HuH-7.5 (cell line): ENCODE data around the gene CLCC1.
A peak's percentile ranks its signal among the peaks of the same experiment; 100 is the strongest.
"Not testable (repeated sequence)": the region's sequence is repeated elsewhere in the genome, so short reads cannot be mapped to it uniquely, and the experiment has no call there.

ENCODE experiments used
- DNase-seq: peaks from one replicate; pipeline ENCODE4 v3.0.0; 2011; ENCODE audit warnings: low spot score

The CLCC1 gene, protein sequence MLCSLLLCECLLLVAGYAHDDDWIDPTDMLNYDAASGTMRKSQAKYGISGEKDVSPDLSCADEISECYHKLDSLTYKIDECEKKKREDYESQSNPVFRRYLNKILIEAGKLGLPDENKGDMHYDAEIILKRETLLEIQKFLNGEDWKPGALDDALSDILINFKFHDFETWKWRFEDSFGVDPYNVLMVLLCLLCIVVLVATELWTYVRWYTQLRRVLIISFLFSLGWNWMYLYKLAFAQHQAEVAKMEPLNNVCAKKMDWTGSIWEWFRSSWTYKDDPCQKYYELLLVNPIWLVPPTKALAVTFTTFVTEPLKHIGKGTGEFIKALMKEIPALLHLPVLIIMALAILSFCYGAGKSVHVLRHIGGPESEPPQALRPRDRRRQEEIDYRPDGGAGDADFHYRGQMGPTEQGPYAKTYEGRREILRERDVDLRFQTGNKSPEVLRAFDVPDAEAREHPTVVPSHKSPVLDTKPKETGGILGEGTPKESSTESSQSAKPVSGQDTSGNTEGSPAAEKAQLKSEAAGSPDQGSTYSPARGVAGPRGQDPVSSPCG

DNA sequence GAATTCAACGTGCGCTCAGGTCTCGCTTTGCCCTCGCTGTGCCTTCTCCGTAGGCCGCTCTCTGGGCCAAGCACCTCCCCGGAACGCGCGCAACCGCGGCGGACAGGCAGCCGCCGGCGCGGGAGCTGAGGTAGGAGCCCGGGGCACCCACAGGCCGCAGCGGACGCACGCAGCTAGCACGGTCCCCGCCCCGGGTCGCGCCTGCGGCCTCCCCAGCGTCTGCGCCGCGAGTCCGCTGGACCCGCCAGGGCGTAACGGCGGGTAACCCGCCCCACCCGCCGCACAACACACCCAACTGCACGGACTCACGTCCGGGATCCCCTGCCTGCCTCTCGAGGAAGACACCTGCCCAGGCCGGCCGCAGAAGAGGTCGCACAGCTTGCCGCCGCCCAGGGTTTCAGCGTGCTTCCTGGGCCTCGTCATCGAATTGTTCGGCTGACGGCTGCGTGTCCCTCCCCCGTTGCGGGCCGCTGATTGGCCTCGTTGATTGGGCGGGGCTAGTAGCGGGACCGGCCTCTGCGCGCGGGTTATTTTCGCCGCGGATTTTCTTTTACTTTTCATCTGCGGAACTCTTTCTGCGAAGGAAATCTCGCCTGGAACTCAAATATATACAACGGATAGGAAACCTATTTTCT lies at the start of gene CLCC1:
CLCC1 (minus strand) TSS at position 433 of the 635 bp plus-strand sequence. CDS start 13,047 bp downstream, outside the sequence.
- DNase-seq = peak; percentile 81

DNA sequence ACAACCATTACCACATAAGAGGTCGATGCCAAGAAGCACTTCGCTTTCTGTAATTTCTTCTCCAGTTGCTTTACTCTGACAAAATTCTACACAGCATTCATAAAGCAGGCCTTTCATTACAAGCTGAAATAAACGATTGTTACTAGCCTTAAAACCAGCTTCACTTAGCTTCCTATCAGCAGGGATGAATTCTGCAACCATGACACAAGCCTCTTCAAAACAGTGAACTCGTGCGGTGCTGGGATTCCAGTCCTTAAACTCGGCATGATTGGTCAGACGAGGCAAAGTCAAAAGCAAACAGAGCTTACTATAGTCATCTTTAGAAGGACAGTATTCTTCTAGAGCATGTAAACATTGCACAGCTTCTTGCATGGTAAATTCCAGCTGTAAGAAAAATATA lies 48.1 kb upstream of the CLCC1 start:
- DNase-seq = no peak

GRCh38 chr1:108996622-108997021 lies 33.3 kb upstream of the CLCC1 start:
- not testable (repeated sequence) for DNase-seq

DNA sequence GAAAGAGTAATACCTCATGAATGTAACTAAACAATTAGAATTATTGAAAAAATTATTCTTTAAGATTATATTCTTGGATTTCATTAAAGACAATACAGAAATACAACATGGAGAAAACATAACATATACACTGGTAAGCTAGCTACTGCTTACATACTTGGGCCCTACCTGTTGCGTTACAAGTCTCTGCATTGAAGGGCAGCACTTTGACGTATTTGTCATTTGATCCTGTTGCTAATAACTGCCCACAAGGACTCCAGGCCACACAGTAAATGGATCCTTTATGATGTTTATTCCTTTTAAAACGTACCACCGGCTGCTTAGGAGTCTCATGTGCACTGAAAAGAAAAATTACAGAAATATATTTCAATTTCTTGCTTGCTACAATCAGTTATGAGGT lies 19.8 kb upstream of the CLCC1 start:
- DNase-seq = no peak

DNA sequence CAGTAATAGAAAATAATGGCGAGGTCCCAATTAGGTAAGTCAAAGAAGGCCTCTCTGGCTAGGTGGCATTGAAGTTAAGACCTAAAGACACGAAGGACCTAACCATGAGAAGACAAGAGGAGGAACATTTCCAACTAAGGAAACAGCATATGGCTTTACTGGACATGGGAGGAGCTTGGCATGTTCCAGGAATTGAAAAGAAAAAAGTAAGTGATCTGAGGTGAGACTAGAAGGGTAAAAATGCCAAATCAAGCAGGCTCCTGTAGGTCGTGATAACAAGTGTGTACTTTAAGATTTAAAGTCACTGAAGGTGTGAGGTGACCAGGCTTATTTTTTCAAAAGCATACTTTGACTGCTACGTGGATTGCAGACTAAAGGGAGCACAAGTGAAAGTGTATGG lies 13.4 kb upstream of the CLCC1 start:
- DNase-seq = no peak

DNA sequence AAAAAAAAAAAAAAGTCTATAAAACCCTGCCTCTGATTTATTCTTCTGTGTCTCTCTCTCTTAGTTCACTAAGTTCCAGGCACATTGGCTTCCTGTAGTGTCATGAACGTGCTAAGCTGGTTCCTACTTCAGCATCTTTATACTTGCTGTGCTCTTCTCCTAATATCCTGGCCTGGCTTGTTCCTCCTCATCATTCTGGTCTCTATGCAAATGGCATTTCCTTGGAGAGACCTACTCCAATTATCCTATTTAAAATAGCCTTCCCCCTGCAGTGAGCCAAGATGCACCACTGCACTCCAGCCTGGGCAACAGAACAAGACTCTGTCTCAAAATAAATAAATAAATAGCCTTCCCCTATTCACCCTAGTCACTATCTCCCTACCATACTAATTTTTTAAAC lies 9.7 kb upstream of the CLCC1 start:
- no peak for DNase-seq

GRCh38 chr1:108969346-108969745 lies 6.1 kb upstream of the CLCC1 start:
- no peak for DNase-seq

DNA sequence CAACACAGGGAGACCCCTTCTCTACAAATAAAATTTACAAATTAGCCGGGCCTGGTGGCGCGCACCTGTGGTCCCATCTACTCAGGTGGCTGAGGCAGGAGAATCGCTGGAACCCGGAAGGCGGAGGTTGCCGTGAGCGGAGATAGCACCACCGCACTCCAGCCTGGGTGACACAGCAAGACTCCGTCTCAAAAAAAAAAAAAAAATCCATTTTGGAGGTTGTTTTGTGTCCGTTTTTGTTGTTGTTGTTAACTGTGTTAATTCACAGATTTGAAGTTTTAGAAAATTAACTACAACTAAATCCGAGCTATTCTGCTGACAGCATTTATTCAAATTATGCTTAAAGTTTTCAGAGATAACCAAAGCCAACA lies 618 bp downstream of the CLCC1 start:
- no peak for DNase-seq

GRCh38 chr1:108961752-108962486 lies 1.4 kb downstream of the CLCC1 start:
- no peak for DNase-seq

- DNase-seq = no peak
Measured at GRCh38 chr1:108961198-108961597, 2.1 kb downstream of the CLCC1 start.

DNA sequence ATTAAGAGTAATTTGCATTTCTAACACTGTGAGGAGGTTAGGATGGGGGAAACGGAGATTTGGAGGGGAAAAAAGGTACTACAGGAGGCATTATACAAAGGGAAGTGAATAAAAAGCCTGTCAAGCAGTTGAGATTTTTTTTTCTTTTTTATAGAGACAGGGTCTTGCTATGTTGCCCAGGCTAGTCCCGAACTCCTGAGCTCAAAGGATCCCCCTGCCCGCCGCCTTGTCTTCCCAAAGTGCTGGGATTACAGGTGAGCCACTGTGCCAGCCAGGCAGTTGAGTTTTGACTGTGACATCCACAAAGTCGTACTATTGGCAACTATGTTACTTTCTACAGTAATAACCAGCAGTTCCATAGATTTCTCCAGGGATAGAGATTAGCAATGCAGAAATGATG lies 2.6 kb downstream of the CLCC1 start:
- DNase-seq = no peak

- DNase-seq = no peak
Measured at GRCh38 chr1:108957888-108958287, 5.4 kb downstream of the CLCC1 start.

GRCh38 chr1:108955881-108956280 lies 7.4 kb downstream of the CLCC1 start:
- no peak for DNase-seq

DNA sequence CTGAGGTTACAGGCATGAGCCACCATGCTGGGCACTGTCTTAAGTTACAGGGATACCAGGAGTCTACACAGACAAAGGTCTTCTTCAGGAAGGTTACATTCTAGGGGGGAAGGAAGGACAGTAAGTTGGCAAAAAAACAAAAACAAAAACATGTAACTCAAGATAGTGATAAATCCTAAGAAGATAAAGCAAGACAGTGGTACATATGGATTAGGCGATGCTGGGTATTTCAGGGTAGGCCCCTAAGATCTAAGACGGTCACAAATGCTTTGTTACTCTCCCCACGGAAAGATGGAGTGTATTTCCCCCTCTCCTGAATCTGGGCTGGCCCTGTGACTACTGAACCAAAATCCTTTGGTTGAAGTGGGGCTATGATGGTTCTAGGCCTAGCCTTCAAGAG lies 8.2 kb downstream of the CLCC1 start:
- DNase-seq = no peak

- DNase-seq = no peak
Measured at GRCh38 chr1:108953452-108953851, 9.8 kb downstream of the CLCC1 start.

GRCh38 chr1:108951242-108951641 lies 12.0 kb downstream of the CLCC1 start:
- no peak for DNase-seq

GRCh38 chr1:108949044-108949443 lies 14.2 kb downstream of the CLCC1 start:
- no peak for DNase-seq

GRCh38 chr1:108947871-108948525 lies 15.3 kb downstream of the CLCC1 start:
- DNase-seq = no peak

DNA sequence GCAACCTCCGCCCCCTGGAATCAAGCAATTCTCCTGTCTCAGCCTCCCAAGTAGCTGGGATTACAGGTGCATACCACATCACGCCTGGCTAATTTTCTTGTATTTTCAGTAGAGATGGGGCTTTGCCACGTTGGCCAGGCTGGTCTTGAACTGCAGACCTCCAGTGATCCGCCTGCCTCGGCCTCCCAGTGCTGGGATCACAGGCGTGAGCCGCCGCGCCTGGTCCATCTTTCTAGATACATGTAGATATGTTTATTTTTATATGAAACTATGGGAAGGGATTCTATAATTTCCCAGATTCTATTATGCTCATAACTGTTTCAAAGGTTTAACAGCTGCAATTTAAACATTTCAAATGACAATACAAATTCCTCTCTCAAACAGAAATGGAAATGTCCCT lies 27.1 kb downstream of the CLCC1 start:
- no peak for DNase-seq

DNA sequence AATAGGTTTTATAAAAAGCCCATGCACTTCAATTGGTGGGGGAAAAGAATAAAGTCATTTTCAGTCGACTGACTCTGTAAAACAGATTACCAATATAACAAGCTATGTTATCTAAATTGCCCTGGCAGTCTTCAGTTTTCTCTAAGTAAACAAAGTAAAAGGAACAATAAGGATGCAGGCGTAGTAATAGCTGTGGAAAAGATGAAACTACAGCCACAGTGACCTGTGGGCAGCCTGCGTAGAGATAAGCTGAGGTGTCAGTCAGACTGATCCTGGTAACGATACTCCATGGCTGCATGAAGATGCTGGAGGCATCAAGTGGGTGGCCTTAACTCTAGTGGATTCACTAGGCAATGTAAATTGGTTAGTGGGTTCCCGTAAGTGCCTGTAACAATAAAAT lies 29.3 kb downstream of the CLCC1 start:
- DNase-seq = no peak

DNA sequence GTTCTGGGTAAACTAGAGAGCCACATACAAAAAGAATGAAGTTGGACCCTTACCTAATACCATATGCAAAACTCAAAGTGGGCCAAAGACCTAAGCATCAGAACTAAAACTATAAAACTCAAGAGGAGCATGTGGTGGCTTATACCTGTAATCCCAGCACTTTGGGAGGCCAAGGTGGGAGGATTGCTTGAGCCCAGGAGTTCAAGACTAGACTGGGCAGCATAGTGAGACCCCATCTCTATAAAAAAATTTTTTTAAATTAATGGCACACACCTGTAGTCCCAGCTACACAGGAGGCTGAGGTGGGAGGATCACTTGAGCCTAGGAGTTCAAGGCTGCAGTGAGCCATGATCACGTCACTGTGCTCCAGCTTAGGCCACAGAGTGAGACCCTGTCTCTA lies 35.7 kb downstream of the CLCC1 start:
- not testable (repeated sequence) for DNase-seq

DNA sequence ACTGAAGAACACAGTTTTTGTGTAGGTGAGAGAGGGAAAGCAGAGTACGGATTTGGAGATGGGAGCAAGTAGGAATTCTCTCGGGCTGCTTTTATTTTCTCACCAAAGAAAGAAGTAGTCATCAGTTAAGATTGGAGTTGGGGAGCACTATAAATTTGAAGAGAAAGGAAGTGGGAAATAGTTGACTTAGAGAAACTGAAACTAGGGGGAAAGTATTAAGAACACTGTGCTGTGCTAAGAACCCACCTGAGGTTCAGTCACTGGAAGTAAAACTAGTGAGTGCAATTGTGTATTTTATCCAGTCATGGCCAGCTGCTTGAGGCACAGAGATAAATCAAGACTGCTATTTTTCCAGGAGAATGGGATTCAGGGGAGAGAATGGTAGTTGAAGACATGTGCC lies 37.4 kb downstream of the CLCC1 start:
- no peak for DNase-seq
